ENCODE data around the gene CCDC12.

Gene CCDC12

DNA sequence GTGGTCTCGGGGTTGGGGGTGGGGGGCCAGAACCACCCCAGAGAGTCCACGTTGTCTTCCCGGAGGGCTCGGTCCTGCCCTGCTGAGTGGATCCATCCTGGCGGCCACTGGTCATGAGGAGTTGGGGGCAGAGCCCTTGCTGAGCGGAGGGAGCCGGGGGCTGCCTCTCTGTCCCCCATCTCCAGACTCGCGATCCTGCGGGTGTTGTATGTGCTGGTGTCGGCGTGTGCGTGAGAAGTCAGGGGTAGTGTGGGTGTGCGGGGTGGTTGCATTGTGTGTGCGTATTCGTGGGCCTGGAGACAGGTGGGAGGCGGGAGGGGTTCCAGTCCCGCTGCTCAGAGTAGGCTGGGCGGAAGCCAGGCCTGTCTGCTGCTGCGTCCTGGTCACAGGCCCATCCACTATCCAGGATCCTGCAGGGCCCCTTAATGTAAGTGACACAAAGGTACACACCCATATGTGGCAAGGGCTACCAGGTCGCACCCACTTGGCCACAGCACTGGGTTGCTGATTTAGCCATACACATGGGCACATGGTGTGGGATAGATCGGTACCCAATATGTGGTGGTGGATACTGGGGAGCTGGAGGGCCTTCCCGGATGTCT lies 33.7 kb upstream of the CCDC12 start:
- no peak overlapping the region for H2AFZ ChIP-seq (ENCODE audit: low read depth, low read length, severe bottlenecking)
- no peak overlapping the region for H3K9ac ChIP-seq (ENCODE audit: low read length)
- no peak overlapping the region for H3K4me3 ChIP-seq (ENCODE audit: insufficient read depth, low read length, poor library complexity, severe bottlenecking)
- TF ChIP-seq, protein P1, sequence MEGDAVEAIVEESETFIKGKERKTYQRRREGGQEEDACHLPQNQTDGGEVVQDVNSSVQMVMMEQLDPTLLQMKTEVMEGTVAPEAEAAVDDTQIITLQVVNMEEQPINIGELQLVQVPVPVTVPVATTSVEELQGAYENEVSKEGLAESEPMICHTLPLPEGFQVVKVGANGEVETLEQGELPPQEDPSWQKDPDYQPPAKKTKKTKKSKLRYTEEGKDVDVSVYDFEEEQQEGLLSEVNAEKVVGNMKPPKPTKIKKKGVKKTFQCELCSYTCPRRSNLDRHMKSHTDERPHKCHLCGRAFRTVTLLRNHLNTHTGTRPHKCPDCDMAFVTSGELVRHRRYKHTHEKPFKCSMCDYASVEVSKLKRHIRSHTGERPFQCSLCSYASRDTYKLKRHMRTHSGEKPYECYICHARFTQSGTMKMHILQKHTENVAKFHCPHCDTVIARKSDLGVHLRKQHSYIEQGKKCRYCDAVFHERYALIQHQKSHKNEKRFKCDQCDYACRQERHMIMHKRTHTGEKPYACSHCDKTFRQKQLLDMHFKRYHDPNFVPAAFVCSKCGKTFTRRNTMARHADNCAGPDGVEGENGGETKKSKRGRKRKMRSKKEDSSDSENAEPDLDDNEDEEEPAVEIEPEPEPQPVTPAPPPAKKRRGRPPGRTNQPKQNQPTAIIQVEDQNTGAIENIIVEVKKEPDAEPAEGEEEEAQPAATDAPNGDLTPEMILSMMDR (IDR thresholded peaks at IDR 0.05; ENCODE audit: insufficient read depth, low read length, poor library complexity, severe bottlenecking), result no peak
- TF ChIP-seq EZH2phosphoT487 (conservative IDR thresholded peaks at IDR 0.05; ENCODE audit: low read length), result no peak
- H3F3A ChIP-seq (ENCODE audit: insufficient read depth), result peaks cover 9% of the 10 kb centered on the region
- no peaks in the 10 kb centered on the region for H3K36me3 ChIP-seq (ENCODE audit: low read length)
- no peaks in the 10 kb centered on the region for H3K27me3 ChIP-seq (ENCODE audit: low read length)
- H3K79me2 ChIP-seq (ENCODE audit: insufficient read depth, low read length), result no peaks in the 10 kb centered on the region
- H3K4me2 ChIP-seq (ENCODE audit: low read depth, low read length, poor library complexity, severe bottlenecking), result no peak overlapping the region
- no peaks in the 10 kb centered on the region for H3K9me2 ChIP-seq (replicated peaks; ENCODE audit: insufficient read depth, low read length)
- H3K9me3 ChIP-seq (ENCODE audit: insufficient read depth, low read length), result no peaks in the 10 kb centered on the region
- no peak overlapping the region for H3K27ac ChIP-seq (ENCODE audit: low read depth, low read length)
- H4K20me1 ChIP-seq (ENCODE audit: low read depth, low read length), result no peaks in the 10 kb centered on the region

DNA sequence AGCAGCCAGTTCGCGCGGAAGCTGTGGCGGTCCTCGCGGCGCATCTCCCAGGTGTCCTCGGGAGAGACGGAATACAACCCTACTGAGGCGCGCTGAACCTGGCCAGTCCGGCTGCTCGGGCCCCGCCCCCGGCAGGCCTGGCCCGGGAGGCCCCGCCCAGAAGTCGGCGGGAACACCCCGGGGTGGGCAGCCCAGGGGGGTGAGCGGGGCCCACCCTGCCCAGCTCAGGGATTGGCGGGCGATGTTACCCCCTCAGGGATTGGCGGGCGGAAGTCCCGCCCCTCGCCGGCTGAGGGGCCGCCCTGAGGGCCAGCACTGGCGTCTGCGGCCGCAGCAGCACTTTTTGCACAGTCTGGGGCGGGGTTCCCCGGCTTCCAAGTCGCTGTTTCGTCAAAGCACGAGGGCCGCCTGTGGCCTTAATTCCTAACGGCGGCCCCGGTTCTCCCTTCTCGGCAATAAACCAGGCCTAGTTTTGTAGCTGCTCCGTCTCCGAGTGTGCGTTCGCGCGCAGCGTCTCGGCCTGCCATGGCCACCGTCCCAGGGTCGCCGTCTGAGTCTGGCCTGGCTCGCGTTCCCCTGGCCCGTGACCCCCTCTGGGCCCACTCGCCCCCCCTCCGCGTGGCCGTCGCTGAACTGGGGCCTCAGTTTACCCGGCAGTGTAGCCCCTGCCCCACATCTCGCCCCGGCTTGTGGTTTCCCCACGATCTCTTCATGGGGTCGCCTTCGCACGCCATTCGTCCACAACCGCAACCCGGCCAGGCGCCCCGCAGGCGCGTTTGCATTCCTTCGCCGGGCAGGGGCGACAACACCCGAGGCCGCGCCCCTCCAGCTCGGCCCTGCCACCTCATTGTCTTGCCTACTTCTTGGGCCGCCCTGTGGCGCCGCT lies 32.9 kb upstream of the CCDC12 start:
- peak overlapping the region; percentile 51 for H3K4me2 ChIP-seq (ENCODE audit: low read depth, low read length, poor library complexity, severe bottlenecking)
- 0 out of 2 replicates have a peak overlapping the region, but pooled peaks have one; percentile 35 for H3K27ac ChIP-seq (ENCODE audit: low read depth, low read length)
- no peaks in the 10 kb centered on the region for H3K27me3 ChIP-seq (ENCODE audit: low read length)
- TF ChIP-seq, protein P1 (IDR thresholded peaks at IDR 0.05; ENCODE audit: insufficient read depth, low read length, poor library complexity, severe bottlenecking), result no peak
- TF ChIP-seq EZH2phosphoT487 (conservative IDR thresholded peaks at IDR 0.05; ENCODE audit: low read length), result no peak
- no peaks in the 10 kb centered on the region for H3K36me3 ChIP-seq (ENCODE audit: low read length)
- H3K9me3 ChIP-seq (ENCODE audit: insufficient read depth, low read length), result no peaks in the 10 kb centered on the region
- no peaks in the 10 kb centered on the region for H3K9me2 ChIP-seq (replicated peaks; ENCODE audit: insufficient read depth, low read length)
- no peaks in the 10 kb centered on the region for H4K20me1 ChIP-seq (ENCODE audit: low read depth, low read length)
- H3K79me2 ChIP-seq (ENCODE audit: insufficient read depth, low read length), result no peaks in the 10 kb centered on the region
- H3K4me3 ChIP-seq (ENCODE audit: insufficient read depth, low read length, poor library complexity, severe bottlenecking), result peak overlapping the region; percentile 33
- peak overlapping the region; percentile 45 for H3K9ac ChIP-seq (ENCODE audit: low read length)
- peak overlapping the region; percentile 54 for H2AFZ ChIP-seq (ENCODE audit: low read depth, low read length, severe bottlenecking)
- peaks cover 9% of the 10 kb centered on the region for H3F3A ChIP-seq (ENCODE audit: insufficient read depth)

DNA sequence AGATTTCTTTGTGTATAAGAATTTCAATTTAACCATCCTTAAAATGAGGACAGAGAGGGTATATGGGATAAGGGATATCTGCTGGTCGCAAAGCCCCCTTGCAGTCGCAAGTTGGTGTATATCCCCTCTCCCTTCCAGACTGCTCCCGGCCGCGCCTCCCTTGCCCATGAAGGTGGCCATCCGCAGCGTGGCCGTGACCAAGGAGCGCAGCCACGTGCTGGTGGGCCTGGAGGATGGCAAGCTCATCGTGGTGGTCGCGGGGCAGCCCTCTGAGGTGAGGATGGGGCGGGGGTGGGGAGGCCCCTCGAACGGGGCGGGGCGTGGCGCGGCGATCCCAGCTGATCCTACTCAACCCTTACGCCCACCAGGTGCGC lies 32.3 kb upstream of the CCDC12 start:
- H3F3A ChIP-seq (ENCODE audit: insufficient read depth), result peaks cover 9% of the 10 kb centered on the region
- H3K9me2 ChIP-seq (replicated peaks; ENCODE audit: insufficient read depth, low read length), result no peaks in the 10 kb centered on the region
- H3K27ac ChIP-seq (ENCODE audit: low read depth, low read length), result no peak overlapping the region
- H3K36me3 ChIP-seq (ENCODE audit: low read length), result no peaks in the 10 kb centered on the region
- no peaks in the 10 kb centered on the region for H3K79me2 ChIP-seq (ENCODE audit: insufficient read depth, low read length)
- no peaks in the 10 kb centered on the region for H4K20me1 ChIP-seq (ENCODE audit: low read depth, low read length)
- H3K9ac ChIP-seq (ENCODE audit: low read length), result no peak overlapping the region
- no peak overlapping the region for H3K4me3 ChIP-seq (ENCODE audit: insufficient read depth, low read length, poor library complexity, severe bottlenecking)
- H3K27me3 ChIP-seq (ENCODE audit: low read length), result no peaks in the 10 kb centered on the region
- no peak overlapping the region for H2AFZ ChIP-seq (ENCODE audit: low read depth, low read length, severe bottlenecking)
- TF ChIP-seq, protein P1 (IDR thresholded peaks at IDR 0.05; ENCODE audit: insufficient read depth, low read length, poor library complexity, severe bottlenecking), result no peak
- TF ChIP-seq EZH2phosphoT487 (conservative IDR thresholded peaks at IDR 0.05; ENCODE audit: low read length), result no peak
- no peaks in the 10 kb centered on the region for H3K9me3 ChIP-seq (ENCODE audit: insufficient read depth, low read length)
- H3K4me2 ChIP-seq (ENCODE audit: low read depth, low read length, poor library complexity, severe bottlenecking), result peak overlapping the region; percentile 51

Measured in SU-DHL-6 (cell line).